IMR-90 (cell line): ENCODE measurements around the gene REXO5. TPM values are rescaled to one million over a fixed set of nuclear protein-coding genes. Genes with fewer than 3 reads are reported as not detected.
A peak's percentile ranks its signal among the peaks of the same experiment; 100 is the strongest.

Experiments used
- ATAC-seq: fragments of 200-7000 bp; cut with Tn5 transposase; 2 replicates; pipeline ENCODE4 v1.9.1; 2020; ENCODE audit warnings: low read depth, mild to moderate bottlenecking, moderate library complexity
- BruUV-seq: library from RNA; stranded (reverse); fragments of 400-500 nt; replicated peaks from 2 replicates; lab custom pipeline; 2021; lab: Mats Ljungman, UMichigan
- CTCF ChIA-PET: fragments of 300-600 bp; formaldehyde crosslinking; extraction: SDS; loops from one replicate; lab custom pipeline; 2021; ENCODE audit warnings: antibody characterized with exemption; lab: Yijun Ruan, JAX
- POLR2A ChIA-PET: fragments of 300-600 bp; sonication (Branson Sonifier 250); formaldehyde crosslinking; loops from one replicate; lab custom pipeline; 2022; ENCODE audit warnings: antibody characterized with exemption; ENCODE audit not compliant: unreplicated experiment; lab: Charles Lee
- DNase-seq: peaks from one replicate; pipeline ENCODE4 v3.0.0; 2013
- H2AFZ ChIP-seq: replicated peaks from 2 replicates; pipeline ENCODE3; 2013; ENCODE audit warnings: low read length, mild to moderate bottlenecking; ENCODE audit not compliant: poor library complexity
- H2AK5ac ChIP-seq: 2 replicates; pipeline ENCODE4 v1.6.1; 2013; ENCODE audit warnings: low read depth, low read length, inconsistent platforms
- H2AK9ac ChIP-seq: replicated peaks from 2 replicates; pipeline ENCODE3; 2013; ENCODE audit warnings: mild to moderate bottlenecking, low read depth, low read length, moderate library complexity; ENCODE audit not compliant: poor library complexity
- H2BK120ac ChIP-seq: 2 replicates; pipeline ENCODE4 v1.6.1; 2013; ENCODE audit warnings: low read depth, low read length, inconsistent platforms
- H2BK15ac ChIP-seq: 3 replicates; pipeline ENCODE4 v1.6.1; 2013; ENCODE audit warnings: low read depth, low read length, inconsistent platforms
- H2BK20ac ChIP-seq: 2 replicates; pipeline ENCODE4 v1.6.1; 2013; ENCODE audit warnings: low read depth, mild to moderate bottlenecking, inconsistent platforms, low read length, moderate library complexity
- H2BK5ac ChIP-seq: 2 replicates; pipeline ENCODE4 v1.6.1; 2013; ENCODE audit warnings: mild to moderate bottlenecking, low read depth, low read length, inconsistent platforms; ENCODE audit not compliant: poor library complexity, severe bottlenecking
- H3K14ac ChIP-seq: replicated peaks from 2 replicates; pipeline ENCODE4 v1.6.1; 2013; ENCODE audit warnings: low read depth, low read length, inconsistent platforms
- H3K18ac ChIP-seq: 2 replicates; pipeline ENCODE4 v1.6.1; 2013; ENCODE audit warnings: low read depth, low read length, control low read depth
- H3K23ac ChIP-seq: 2 replicates; pipeline ENCODE4 v1.6.1; 2013; ENCODE audit warnings: low read depth, low read length, inconsistent platforms
- H3K27ac ChIP-seq: 2 replicates; pipeline ENCODE4 v1.5.1; 2013; ENCODE audit warnings: mild to moderate bottlenecking, control low read depth, low read length; ENCODE audit not compliant: insufficient read depth
- H3K27me3 ChIP-seq: 2 replicates; pipeline ENCODE4 v1.6.1; 2013; ENCODE audit warnings: low read length; ENCODE audit not compliant: control insufficient read depth, insufficient read depth
- H3K36me3 ChIP-seq: 2 replicates; pipeline ENCODE4 v1.6.1; 2013; ENCODE audit warnings: low read length, mixed read lengths; ENCODE audit not compliant: control insufficient read depth, insufficient read depth
- H3K4ac ChIP-seq: 2 replicates; pipeline ENCODE4 v1.6.1; 2013; ENCODE audit warnings: low read depth, low read length, inconsistent platforms
- H3K4me1 ChIP-seq: 2 replicates; pipeline ENCODE4 v1.6.1; 2013; ENCODE audit warnings: low read length, mixed read lengths; ENCODE audit not compliant: control insufficient read depth, insufficient read depth
- H3K4me2 ChIP-seq: 2 replicates; pipeline ENCODE4 v1.6.1; 2013; ENCODE audit warnings: low read depth, mild to moderate bottlenecking, control low read depth, low read length, moderate library complexity
- H3K4me3 ChIP-seq: 2 replicates; pipeline ENCODE4 v1.5.1; 2013; ENCODE audit warnings: low read depth, mild to moderate bottlenecking, control low read depth, low read length, moderate library complexity; ENCODE audit not compliant: insufficient read depth
- H3K56ac ChIP-seq: 2 replicates; pipeline ENCODE4 v1.6.1; 2013; ENCODE audit warnings: low read length, inconsistent platforms; ENCODE audit not compliant: insufficient read depth; ENCODE audit errors: extremely low read depth
- H3K79me1 ChIP-seq, 2 experiments: 2 replicates each; pipeline ENCODE4 v1.6.1; 2013; ENCODE audit warnings: low read length in 2 of 2, inconsistent platforms in 1 of 2, low read depth in 1 of 2
- H3K9ac ChIP-seq: 2 replicates; pipeline ENCODE4 v1.6.1; 2013; ENCODE audit warnings: low read depth, low read length, control low read depth
- H3K9me1 ChIP-seq: 2 replicates; pipeline ENCODE4 v1.6.1; 2013; ENCODE audit warnings: low read length, inconsistent platforms; ENCODE audit not compliant: insufficient read depth
- H3K9me3 ChIP-seq: 2 replicates; pipeline ENCODE4 v1.6.1; 2013; ENCODE audit warnings: low read length; ENCODE audit not compliant: control insufficient read depth, insufficient read depth
- H4K20me1 ChIP-seq: 2 replicates; pipeline ENCODE4 v1.6.1; 2013; ENCODE audit warnings: low read length, inconsistent platforms; ENCODE audit not compliant: insufficient read depth
- H4K5ac ChIP-seq: 2 replicates; pipeline ENCODE4 v1.6.1; 2013; ENCODE audit warnings: mild to moderate bottlenecking, low read depth, low read length, control low read depth
- H4K8ac ChIP-seq, 2 experiments: 2 replicates each; pipeline ENCODE4 v1.6.1; 2013; ENCODE audit warnings: low read depth in 2 of 2, low read length in 2 of 2, control low read depth in 1 of 2, inconsistent platforms in 1 of 2
- H4K91ac ChIP-seq: 2 replicates; pipeline ENCODE4 v1.6.1; 2013; ENCODE audit warnings: low read depth, low read length, inconsistent platforms; ENCODE audit not compliant: insufficient read depth
- CEBPB ChIP-seq: IDR thresholded peaks from 2 replicates; pipeline ENCODE4 v1.6.1; 2012; ENCODE audit warnings: low read depth, low read length, improper control_type of control experiment
- POLR2A ChIP-seq: IDR thresholded peaks from 2 replicates; pipeline ENCODE4 v1.6.1; 2012; ENCODE audit warnings: mild to moderate bottlenecking, low read depth, low read length
- WGBS, 2 experiments: methylation state at CpG; one replicate each; pipeline versions ENCODE4 v1.1.5 to v1.1.7; 2013; ENCODE audit warnings: missing lambda C conversion rate in 2 of 2; ENCODE audit not compliant: insufficient read length in 1 of 2; ENCODE audit errors: extremely low coverage in 2 of 2; 5-methylcytosine and 5-hydroxymethylcytosine counted together
- dilution Hi-C: fragments of 300-500 bp; cut with HindIII; formaldehyde crosslinking; loops from one replicate; pipeline ENCODE4 v1.14.3; 2018; ENCODE audit warnings: low sequenced_read_pairs; ENCODE audit not compliant: unreplicated experiment
- in situ Hi-C: fragments of 300-500 bp; cut with MboI; formaldehyde crosslinking; loops from 3 replicates; pipeline ENCODE4 v1.14.3; 2019; ENCODE audit warnings: low sequenced_read_pairs, inconsistent platforms, mixed read lengths
- intact Hi-C: fragments of 100-400 bp; cut with micrococcal nuclease; formaldehyde crosslinking; loops from 2 replicates; pipeline ENCODE4 v1.10.0; 2022
- polyA plus RNA-seq, 3 experiments: library from polyadenylated mRNA; depleted of rRNA; stranded (reverse); fragments of >200 nt; gene quantifications; 2 replicates each; pipeline ENCODE4 v1.2.3, GENCODE V29; 2012; ENCODE audit warnings: low replicate concordance in 1 of 3
- total RNA-seq: library from RNA; depleted of rRNA; stranded (reverse); fragments of >200 nt; gene quantifications from 2 replicates; pipeline ENCODE4 v1.2.3, GENCODE V29; 2012

Gene REXO5
- total and polyA plus RNA-seq, 2 of the 4 experiments (the other 2 are of a cell fraction), result 3.7 to 7.0 TPM

DNA sequence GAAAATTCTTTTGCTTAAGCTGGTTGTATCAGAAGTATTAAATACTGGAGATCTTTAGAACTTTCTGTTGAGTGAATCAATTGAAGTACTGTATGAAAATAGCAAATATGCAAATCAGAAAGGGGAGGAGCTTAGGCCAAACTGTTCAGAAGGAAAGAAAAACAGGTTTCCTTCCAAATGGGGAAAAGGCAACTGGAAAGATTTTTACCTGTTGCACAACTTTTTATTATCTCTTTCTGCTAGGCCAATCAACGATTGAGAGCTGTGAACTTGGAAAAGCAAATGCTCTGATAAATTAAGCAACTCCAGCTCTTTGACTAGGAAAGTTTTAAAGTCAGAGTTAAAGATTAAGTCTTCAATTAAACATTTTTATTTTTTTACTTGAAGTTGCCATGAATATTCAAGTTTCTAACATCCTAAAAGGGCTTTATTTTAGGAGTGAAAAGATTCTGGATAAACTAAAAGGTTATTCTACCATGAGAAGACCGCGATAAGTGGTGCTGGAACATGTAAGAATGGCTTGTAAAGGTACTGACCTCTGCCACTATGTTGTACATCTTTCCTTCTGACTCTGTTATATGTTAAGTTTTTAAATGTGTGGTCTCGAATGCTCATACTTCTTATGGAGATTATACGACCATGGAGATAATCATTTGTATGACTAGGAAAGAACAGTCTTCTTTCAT, 77.4 kb downstream of the REXO5 start:
- Histone ChIP-seq H4K8ac (no peak overlapping the region), H2BK15ac (no peak overlapping the region), H4K5ac (no peak overlapping the region), H3K27ac (no peak overlapping the region), H3K14ac (no peak overlapping the region), H3K4ac (no peak overlapping the region), H2BK120ac (no peak overlapping the region), H3K56ac (no peak overlapping the region), H3K9me1 (peaks cover 26% of the 10 kb centered on the region), H2AFZ (no peak overlapping the region), H2AK5ac (no peak overlapping the region), H4K20me1 (peaks cover 56% of the 10 kb centered on the region; the same call in 1 of the 2 replicates), H3K79me1 (peaks cover 12 to 84% of the 10 kb centered on the region in 2 experiments), H4K91ac (no peak overlapping the region), H3K4me3 (no peak overlapping the region), H3K4me2 (peak overlapping the region; percentile 11; the same call in 1 of the 2 replicates), H3K9me3 (no peaks in the 10 kb centered on the region), H3K36me3 (no peaks in the 10 kb centered on the region), H2BK20ac (no peak overlapping the region), H3K4me1 (peaks cover 19% of the 10 kb centered on the region), H2AK9ac (no peak overlapping the region), H3K23ac (no peak overlapping the region), H2BK5ac (no peak overlapping the region), H3K9ac (no peak overlapping the region), H3K18ac (peak overlapping the region; percentile 36; the same call in 1 of the 2 replicates), H3K27me3 (no peaks in the 10 kb centered on the region)
- dilution Hi-C loops, result no loop called here
- BruUV-seq, result no TSS peak
- ATAC-seq (no peak), DNase-seq (no peak)
- in situ Hi-C loops, result no loop called here
- no CpG with 5 or more reads among the region's 5 CpGs for WGBS, 2 experiments
- TF ChIP-seq CEBPB (peak; percentile 63; the same call in 1 of the 2 replicates), POLR2A (no peak)
- CTCF ChIA-PET, result interaction anchor here (1.4 kb wide), 1 partner anchor 18 kb away, joined by 4 read pairs; no protein-coding TSS in a partner anchor
- intact Hi-C loops, result loop anchor here (2.0 kb wide), 1 partner anchor 17 kb away; no protein-coding TSS in a partner anchor
- POLR2A ChIA-PET, result no interaction called here
